Fibroblast of lung (primary cell): Measurements from ENCODE around the gene SNRNP25.

Source experiments
- EZH2 ChIP-seq: IDR thresholded peaks from 2 replicates; pipeline ENCODE4 v1.5.1; 2012; ENCODE audit warnings: low read length, control low read depth, mild to moderate bottlenecking; ENCODE audit errors: missing control alignments
- TF ChIP-seq, protein P1 (sequence below), 2 donors: IDR thresholded peaks in 1 of 2; conservative IDR thresholded peaks in 1 of 2; 1 replicate in 1 of 2; 2 replicates in 1 of 2; pipeline ENCODE4 v1.5.1; 2011 to 2012; ENCODE audit warnings: low read length in 2 of 2, control low read depth in 1 of 2, inconsistent platforms in 1 of 2, low read depth in 1 of 2, mild to moderate bottlenecking in 1 of 2

DNA sequence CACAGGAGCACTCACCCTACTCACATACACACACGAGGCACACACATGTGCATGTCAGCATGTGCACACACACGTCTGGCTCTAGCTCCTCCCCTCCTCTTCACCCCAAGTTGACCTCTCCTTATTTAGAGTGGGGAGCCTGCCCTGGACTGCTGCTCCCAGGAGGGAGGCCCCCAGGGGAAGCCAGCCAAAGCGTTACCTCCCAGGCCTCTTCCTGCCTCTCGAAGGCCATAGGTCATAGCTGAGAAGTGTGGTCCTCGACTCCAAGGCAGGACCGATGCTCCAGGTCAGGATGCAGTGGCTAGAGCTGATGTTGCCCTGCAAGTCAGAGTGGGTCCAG lies 19.0 kb upstream of the SNRNP25 start:
- TF ChIP-seq, protein P1, sequence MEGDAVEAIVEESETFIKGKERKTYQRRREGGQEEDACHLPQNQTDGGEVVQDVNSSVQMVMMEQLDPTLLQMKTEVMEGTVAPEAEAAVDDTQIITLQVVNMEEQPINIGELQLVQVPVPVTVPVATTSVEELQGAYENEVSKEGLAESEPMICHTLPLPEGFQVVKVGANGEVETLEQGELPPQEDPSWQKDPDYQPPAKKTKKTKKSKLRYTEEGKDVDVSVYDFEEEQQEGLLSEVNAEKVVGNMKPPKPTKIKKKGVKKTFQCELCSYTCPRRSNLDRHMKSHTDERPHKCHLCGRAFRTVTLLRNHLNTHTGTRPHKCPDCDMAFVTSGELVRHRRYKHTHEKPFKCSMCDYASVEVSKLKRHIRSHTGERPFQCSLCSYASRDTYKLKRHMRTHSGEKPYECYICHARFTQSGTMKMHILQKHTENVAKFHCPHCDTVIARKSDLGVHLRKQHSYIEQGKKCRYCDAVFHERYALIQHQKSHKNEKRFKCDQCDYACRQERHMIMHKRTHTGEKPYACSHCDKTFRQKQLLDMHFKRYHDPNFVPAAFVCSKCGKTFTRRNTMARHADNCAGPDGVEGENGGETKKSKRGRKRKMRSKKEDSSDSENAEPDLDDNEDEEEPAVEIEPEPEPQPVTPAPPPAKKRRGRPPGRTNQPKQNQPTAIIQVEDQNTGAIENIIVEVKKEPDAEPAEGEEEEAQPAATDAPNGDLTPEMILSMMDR (conservative IDR thresholded peaks at IDR 0.05 in 1 of 2, IDR thresholded peaks at IDR 0.05 in 1 of 2; ENCODE audit: low read depth in 1 of 2, low read length in 2 of 2) = no peak
- TF ChIP-seq EZH2 = no peak
